Activated CD4-positive, alpha-beta memory T cell treated with anti-CD3 and anti-CD28 coated beads, Interleukin-2, amount 10 ng/mL, durations not matched to agents 7 days and 5 days (primary cell): ENCODE results near the gene SFXN1. TPM values are rescaled to one million over a fixed set of nuclear protein-coding genes. Genes with fewer than 3 reads are reported as not detected.
"Not testable (repeated sequence)": the region's sequence is repeated elsewhere in the genome, so short reads cannot be mapped to it uniquely, and the experiment has no call there.

Experiments used
- CTCF ChIA-PET: fragments of 350-600 bp; sonication (Branson Sonifier 250); formaldehyde crosslinking; loops from one replicate; lab custom pipeline; 2021; ENCODE audit warnings: antibody characterized with exemption, inconsistent platforms; lab: Charles Lee
- POLR2A ChIA-PET: fragments of 350-600 bp; sonication (Branson Sonifier 250); formaldehyde crosslinking; loops from one replicate; lab custom pipeline; 2021; ENCODE audit warnings: antibody characterized with exemption; lab: Charles Lee
- DNase-seq: peaks from one replicate; pipeline ENCODE4 v3.0.0-alpha.2; 2020
- H3K27ac Mint-ChIP-seq: one replicate; pipeline ENCODE4 v1.8.0; 2021; ENCODE audit warnings: mild to moderate bottlenecking, mixed read lengths
- H3K27me3 Mint-ChIP-seq: one replicate; pipeline ENCODE4 v1.8.0; 2021; ENCODE audit warnings: mixed read lengths
- H3K36me3 Mint-ChIP-seq: one replicate; pipeline ENCODE4 v1.8.0; 2021; ENCODE audit warnings: low read depth, mixed read lengths
- H3K4me1 Mint-ChIP-seq: one replicate; pipeline ENCODE4 v1.8.0; 2021; ENCODE audit warnings: mixed read lengths
- H3K4me3 Mint-ChIP-seq: one replicate; pipeline ENCODE4 v1.8.0; 2021; ENCODE audit warnings: mild to moderate bottlenecking, mixed read lengths
- H3K9me3 Mint-ChIP-seq: one replicate; pipeline ENCODE4 v1.8.0; 2021; ENCODE audit warnings: mixed read lengths
- total RNA-seq, 2 experiments: library from RNA; stranded (reverse); gene quantifications; one replicate each; pipeline ENCODE4 v1.2.3, GENCODE V29; 2021

Gene SFXN1
- total RNA-seq, 2 experiments from 2014 or later, result 206 to 216 TPM

DNA sequence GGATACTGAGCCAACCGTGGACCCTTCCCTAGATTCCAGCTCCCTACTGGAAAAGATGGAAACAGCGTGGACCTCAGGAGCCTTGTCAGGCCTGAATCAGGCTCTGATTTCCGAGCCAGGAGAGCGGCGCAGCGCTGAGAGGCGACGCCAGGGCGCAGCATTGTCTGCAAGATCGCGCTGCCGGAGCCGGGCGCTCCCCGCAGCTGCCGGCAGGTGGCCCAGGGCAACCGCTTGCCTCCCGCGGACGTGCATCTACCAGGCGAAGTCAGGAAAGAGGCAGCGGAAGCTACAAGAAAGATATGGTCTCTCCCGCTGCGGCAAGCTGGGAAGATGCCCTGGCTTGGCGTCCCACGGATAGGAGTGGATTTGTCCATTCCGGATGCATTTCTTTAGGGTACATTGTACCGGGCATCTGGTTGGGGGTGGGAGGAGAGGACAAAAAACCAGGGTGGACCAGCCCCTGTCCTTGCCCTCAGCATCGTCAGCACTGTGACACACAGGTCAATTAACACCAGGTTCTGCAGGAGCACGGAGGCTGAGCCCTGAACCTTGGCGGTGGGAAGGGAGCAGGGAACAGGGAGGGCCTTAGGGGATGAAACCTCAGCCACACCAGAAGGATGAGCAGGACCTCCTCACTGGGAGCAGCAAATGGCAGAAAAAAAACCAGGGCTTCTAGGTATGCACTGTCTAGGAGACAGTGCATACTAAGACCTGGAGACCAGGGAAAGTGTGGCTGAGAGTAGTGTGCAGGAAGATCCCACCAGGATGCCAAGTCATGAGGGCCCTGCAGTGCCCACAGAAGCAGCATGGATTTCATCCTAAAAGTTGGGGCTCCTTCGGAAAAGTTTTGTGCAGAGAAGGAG lies 55.9 kb downstream of the SFXN1 start:
- Mint-ChIP-seq H3K27me3 (no peaks in the 10 kb centered on the region), H3K27ac (no peak overlapping the region), H3K36me3 (peaks cover 26% of the 10 kb centered on the region), H3K4me3 (peak overlapping the region; percentile 45), H3K9me3 (no peaks in the 10 kb centered on the region), H3K4me1 (peaks cover 35% of the 10 kb centered on the region)
- peak; percentile 86 for DNase-seq
- POLR2A ChIA-PET, result interaction anchor here (0.5 to 1.4 kb wide), 6 partner anchors 13 to 196 kb away, joined by 3 to 4 read pairs (median 4); no protein-coding TSS in a partner anchor
- CTCF ChIA-PET, result interaction anchor here (0.5 to 5.1 kb wide), 42 partner anchors 9 to 911 kb away, joined by 3 to 79 read pairs (median 5); no protein-coding TSS in a partner anchor

GRCh38 chr5:175535331-175535730 lies 57.0 kb downstream of the SFXN1 start:
- CTCF ChIA-PET, result interaction anchor here (1.2 to 5.1 kb wide), 14 partner anchors 14 to 193 kb away, joined by 3 to 79 read pairs (median 8); no protein-coding TSS in a partner anchor
- Mint-ChIP-seq H3K36me3 (peaks cover 20% of the 10 kb centered on the region), H3K4me1 (peaks cover 33% of the 10 kb centered on the region)
- H3K27me3 Mint-ChIP-seq, H3K4me3 Mint-ChIP-seq, POLR2A ChIA-PET, H3K9me3 Mint-ChIP-seq, H3K27ac Mint-ChIP-seq, DNase-seq: not testable (repeated sequence)

DNA sequence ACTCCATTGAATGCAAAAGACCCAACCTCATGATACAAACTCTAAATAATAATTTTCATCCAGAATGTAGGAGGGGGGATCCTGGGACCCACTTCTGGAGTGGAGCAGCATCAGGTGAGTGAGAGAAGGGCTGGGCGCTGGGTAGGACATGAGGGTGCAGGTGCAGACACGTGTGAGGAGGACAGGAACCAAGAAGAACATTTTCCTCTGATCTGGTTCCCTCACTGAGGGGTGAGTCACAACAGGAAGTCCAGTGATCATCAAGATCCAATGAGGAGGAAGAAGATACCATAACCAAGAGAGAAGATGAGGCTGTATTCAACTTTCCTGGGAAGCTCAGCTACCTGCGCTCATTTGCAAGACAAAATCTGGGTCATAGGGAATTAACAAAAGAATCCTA lies 57.4 kb downstream of the SFXN1 start:
- no peak for DNase-seq
- no peaks in the 10 kb centered on the region for H3K9me3 Mint-ChIP-seq
- ChIA-PET POLR2A (no interaction called here), CTCF (interaction anchor here (1.2 to 4.1 kb wide), 5 partner anchors 159 to 193 kb away, joined by 3 to 59 read pairs (median 4); no protein-coding TSS in a partner anchor)
- H3K4me3 Mint-ChIP-seq, result no peak overlapping the region
- H3K27me3 Mint-ChIP-seq, result no peaks in the 10 kb centered on the region
- no peak overlapping the region for H3K27ac Mint-ChIP-seq
- H3K4me1 Mint-ChIP-seq, result peaks cover 33% of the 10 kb centered on the region
- H3K36me3 Mint-ChIP-seq, result peaks cover 17% of the 10 kb centered on the region

- peaks cover 4% of the 10 kb centered on the region for H3K36me3 Mint-ChIP-seq
- no peak overlapping the region for H3K27ac Mint-ChIP-seq
- ChIA-PET CTCF (interaction anchor here (0.7 to 2.4 kb wide), 5 partner anchors 114 to 1907 kb away, joined by 3 to 13 read pairs (median 3); no protein-coding TSS in a partner anchor), POLR2A (no interaction called here)
- H3K4me3 Mint-ChIP-seq, result no peak overlapping the region
- no peaks in the 10 kb centered on the region for H3K9me3 Mint-ChIP-seq
- no peak for DNase-seq
- peaks cover 35% of the 10 kb centered on the region for H3K4me1 Mint-ChIP-seq
- H3K27me3 Mint-ChIP-seq, result peaks cover 1% of the 10 kb centered on the region
Observed at GRCh38 chr5:175538576-175538975, 60.2 kb downstream of the SFXN1 start.

DNA sequence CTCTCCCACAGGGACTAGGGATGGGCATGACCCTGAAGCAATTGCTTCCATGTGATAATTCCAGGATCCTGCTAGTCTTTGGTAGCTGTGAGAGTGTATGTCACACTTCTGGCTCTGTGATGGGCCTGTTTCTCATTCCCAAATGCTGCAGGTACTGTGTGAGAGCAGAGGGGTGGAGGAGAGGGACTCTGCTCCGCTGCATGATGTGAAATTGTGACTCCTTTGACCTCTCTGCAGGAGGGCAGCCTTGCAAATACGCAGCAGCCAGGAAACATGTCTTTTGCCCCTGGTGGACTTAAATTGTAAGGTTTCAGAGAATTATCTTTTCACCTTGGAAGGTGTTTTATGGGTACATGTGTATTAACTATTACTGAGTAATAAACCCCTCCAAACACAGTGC lies 61.6 kb downstream of the SFXN1 start:
- ChIA-PET POLR2A (no interaction called here), CTCF (no interaction called here)
- DNase-seq, result no peak
- peaks cover 2% of the 10 kb centered on the region for H3K27me3 Mint-ChIP-seq
- no peak overlapping the region for H3K4me3 Mint-ChIP-seq
- H3K27ac Mint-ChIP-seq, result no peak overlapping the region
- no peaks in the 10 kb centered on the region for H3K9me3 Mint-ChIP-seq
- no peaks in the 10 kb centered on the region for H3K36me3 Mint-ChIP-seq
- peaks cover 26% of the 10 kb centered on the region for H3K4me1 Mint-ChIP-seq

DNA sequence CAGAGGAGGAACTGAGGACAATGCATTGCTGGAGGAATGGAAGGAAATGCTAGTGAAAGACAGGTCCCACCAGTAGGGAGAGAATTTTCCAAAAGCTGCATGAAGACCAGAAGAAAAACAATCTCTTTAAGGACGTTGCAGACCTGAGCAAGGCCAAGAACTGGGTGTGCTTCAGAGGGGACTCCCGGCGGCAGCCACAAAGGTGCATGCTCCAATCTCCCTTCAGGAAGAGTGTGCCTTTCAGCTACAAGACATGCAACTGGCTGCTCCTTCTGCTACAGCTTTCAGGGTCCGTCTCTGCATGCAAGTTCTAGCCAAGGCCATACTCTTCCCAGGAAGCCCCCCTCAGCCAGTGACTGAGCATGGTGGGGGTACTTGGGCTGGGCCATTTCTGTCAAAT lies 62.9 kb downstream of the SFXN1 start:
- Mint-ChIP-seq H3K36me3 (no peaks in the 10 kb centered on the region), H3K27me3 (peaks cover 2% of the 10 kb centered on the region), H3K27ac (no peak overlapping the region), H3K4me3 (no peak overlapping the region), H3K4me1 (peaks cover 16% of the 10 kb centered on the region), H3K9me3 (no peaks in the 10 kb centered on the region)
- DNase-seq, result no peak
- CTCF ChIA-PET, result interaction anchor here (2.0 kb wide), 1 partner anchor 178 kb away, joined by 9 read pairs; no protein-coding TSS in a partner anchor
- POLR2A ChIA-PET, result interaction anchor here (1.0 kb wide), 1 partner anchor 11 kb away, joined by 3 read pairs; no protein-coding TSS in a partner anchor

DNA sequence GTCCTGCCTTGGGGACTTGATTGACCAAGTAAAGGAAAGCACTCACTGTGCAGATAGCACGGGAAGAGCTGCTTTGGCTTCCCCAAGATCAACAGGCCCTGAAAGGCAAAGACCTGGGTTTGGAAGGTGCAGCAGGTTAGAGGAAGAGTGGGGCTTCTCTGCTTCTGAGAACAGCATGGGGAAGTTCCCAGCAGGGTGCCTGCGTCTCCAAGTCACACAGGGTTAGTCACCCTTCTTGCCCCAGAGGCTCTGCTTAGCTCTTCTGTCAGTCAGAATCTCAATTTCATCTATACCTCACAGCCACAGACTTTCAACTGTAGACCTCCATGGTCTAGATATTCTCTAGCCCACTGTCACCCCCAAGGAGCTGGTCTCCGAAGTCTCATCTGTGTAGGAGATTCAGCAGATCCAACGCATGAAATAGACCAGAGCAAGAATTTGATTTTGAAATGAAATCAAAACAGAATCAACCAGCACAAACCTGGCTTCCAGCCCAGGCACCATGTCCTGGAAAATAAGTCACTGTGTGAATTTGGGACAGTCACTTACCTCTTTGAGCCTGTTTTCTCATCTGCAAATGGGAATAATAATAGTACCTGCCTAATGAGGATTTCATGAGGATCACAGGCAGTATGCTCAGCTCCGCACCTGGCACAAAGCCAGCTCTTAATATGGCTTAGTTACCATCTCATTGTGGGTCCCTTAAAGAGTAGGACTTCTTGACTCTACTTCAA lies 64.0 kb downstream of the SFXN1 start:
- DNase-seq, result no peak
- CTCF ChIA-PET, result interaction anchor here (0.6 to 2.0 kb wide), 2 partner anchors 177 to 1504 kb away, joined by 3 to 9 read pairs; no protein-coding TSS in a partner anchor
- peaks cover 16% of the 10 kb centered on the region for H3K4me1 Mint-ChIP-seq

GRCh38 chr5:175542966-175543235 lies 64.5 kb downstream of the SFXN1 start:
- no peaks in the 10 kb centered on the region for H3K9me3 Mint-ChIP-seq
- H3K36me3 Mint-ChIP-seq, result no peaks in the 10 kb centered on the region
- peaks cover 16% of the 10 kb centered on the region for H3K4me1 Mint-ChIP-seq
- CTCF ChIA-PET, result interaction anchor here (2.0 kb wide), 1 partner anchor 176 kb away, joined by 9 read pairs; no protein-coding TSS in a partner anchor
- H3K27me3 Mint-ChIP-seq, result peaks cover 10% of the 10 kb centered on the region
- no peak overlapping the region for H3K27ac Mint-ChIP-seq
- H3K4me3 Mint-ChIP-seq, result no peak overlapping the region
- DNase-seq, result no peak
- POLR2A ChIA-PET, result no interaction called here

More for the DNA sequence above, 64.0 kb downstream of the SFXN1 start:
- Mint-ChIP-seq H3K9me3 (no peaks in the 10 kb centered on the region), H3K27ac (peak overlapping the region; percentile 3), H3K27me3 (peaks cover 9% of the 10 kb centered on the region), H3K4me3 (no peak overlapping the region), H3K36me3 (no peaks in the 10 kb centered on the region)
- POLR2A ChIA-PET, result no interaction called here

DNA sequence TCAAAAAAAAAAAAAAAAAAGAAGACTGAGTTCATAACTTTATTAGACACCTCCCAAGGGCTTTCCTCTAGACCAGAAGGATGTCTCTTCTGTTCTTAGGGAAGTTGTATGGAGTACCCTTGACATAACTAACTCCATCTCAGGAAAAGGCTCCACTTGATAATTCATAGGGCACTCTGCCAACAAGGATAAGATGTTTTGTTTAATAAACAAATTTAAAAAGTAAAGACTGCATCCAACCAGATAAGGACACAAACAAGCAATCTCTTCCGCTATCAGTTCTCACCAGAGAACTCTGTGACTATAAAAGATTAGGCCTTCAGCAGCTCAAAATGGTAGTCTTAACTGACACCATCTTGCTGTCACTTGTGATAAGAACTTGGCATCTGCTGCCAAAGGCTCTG lies 65.8 kb downstream of the SFXN1 start:
- POLR2A ChIA-PET, result no interaction called here
- peaks cover 21% of the 10 kb centered on the region for H3K27me3 Mint-ChIP-seq
- CTCF ChIA-PET, result no interaction called here
- H3K36me3 Mint-ChIP-seq, result no peaks in the 10 kb centered on the region
- no peak overlapping the region for H3K4me3 Mint-ChIP-seq
- H3K27ac Mint-ChIP-seq, result no peak overlapping the region
- H3K4me1 Mint-ChIP-seq, result peaks cover 9% of the 10 kb centered on the region
- H3K9me3 Mint-ChIP-seq, result no peaks in the 10 kb centered on the region
- no peak for DNase-seq

- Mint-ChIP-seq H3K27ac (no peak overlapping the region), H3K4me1 (peaks cover 8% of the 10 kb centered on the region), H3K4me3 (no peak overlapping the region), H3K27me3 (peaks cover 22% of the 10 kb centered on the region), H3K36me3 (no peaks in the 10 kb centered on the region), H3K9me3 (no peaks in the 10 kb centered on the region)
- DNase-seq, result no peak
- ChIA-PET CTCF (interaction anchor here (2.6 kb wide), 1 partner anchor 10 kb away, joined by 7 read pairs; no protein-coding TSS in a partner anchor), POLR2A (no interaction called here)
Observed at GRCh38 chr5:175544586-175544985, 66.2 kb downstream of the SFXN1 start.

- ChIA-PET CTCF (interaction anchor here (3.1 kb wide), 1 partner anchor 13 kb away, joined by 13 read pairs; no protein-coding TSS in a partner anchor), POLR2A (no interaction called here)
- Mint-ChIP-seq H3K9me3 (no peaks in the 10 kb centered on the region), H3K27ac (no peak overlapping the region), H3K36me3 (no peaks in the 10 kb centered on the region), H3K27me3 (peaks cover 37% of the 10 kb centered on the region), H3K4me3 (no peak overlapping the region), H3K4me1 (no peaks in the 10 kb centered on the region)
- DNase-seq, result no peak
Observed at GRCh38 chr5:175547842-175548241, 69.5 kb downstream of the SFXN1 start.

DNA sequence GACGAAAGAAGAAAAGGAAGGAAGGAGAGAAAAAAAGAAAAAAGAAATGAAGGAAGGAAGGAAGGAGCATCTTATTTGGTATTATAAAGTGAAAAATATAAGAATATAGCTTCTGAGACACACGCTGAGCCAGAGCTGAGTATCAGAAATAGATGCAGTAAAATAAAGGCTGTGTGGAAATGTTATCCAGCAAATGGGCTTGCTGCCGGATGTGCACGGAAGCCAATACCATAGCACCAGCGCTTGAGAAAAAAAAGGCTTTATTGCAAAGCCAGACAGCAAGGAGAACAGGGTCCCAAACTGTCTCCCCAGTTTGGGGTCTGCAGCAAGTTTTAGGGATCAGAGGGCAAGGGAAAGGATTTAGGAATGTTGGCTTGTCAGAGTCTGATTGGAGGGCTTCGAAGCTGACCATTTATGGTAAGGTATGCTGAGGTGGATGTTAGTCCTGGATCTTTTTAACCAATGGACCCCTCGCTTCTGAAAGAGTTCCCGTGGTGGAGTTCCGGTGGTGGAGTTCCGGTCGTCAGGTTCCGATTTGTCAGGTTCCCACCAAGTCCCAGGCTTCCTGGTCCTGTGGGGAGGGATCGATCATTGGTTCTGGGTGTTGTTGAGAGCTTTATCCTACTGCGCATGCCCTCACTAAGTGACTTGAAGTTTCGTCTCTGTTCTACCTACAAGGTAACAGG lies 70.4 kb downstream of the SFXN1 start:
- Mint-ChIP-seq H3K27me3 (peaks cover 35% of the 10 kb centered on the region), H3K4me1 (no peaks in the 10 kb centered on the region), H3K27ac (no peak overlapping the region), H3K9me3 (no peaks in the 10 kb centered on the region), H3K36me3 (no peaks in the 10 kb centered on the region), H3K4me3 (no peak overlapping the region)
- CTCF ChIA-PET, result interaction anchor here (3.1 kb wide), 1 partner anchor 14 kb away, joined by 13 read pairs; no protein-coding TSS in a partner anchor
- DNase-seq, result no peak
- POLR2A ChIA-PET, result no interaction called here
